SH-SY5Y (cell line): ENCODE results near the gene GREB1L.

ENCODE experiments used
- GATA2 ChIP-seq: IDR thresholded peaks from 2 replicates; pipeline ENCODE4 v1.6.1; 2011; ENCODE audit warnings: mild to moderate bottlenecking, low read depth, low read length
- GATA3 ChIP-seq: IDR thresholded peaks from 2 replicates; pipeline ENCODE4 v1.6.1; 2011; ENCODE audit warnings: low read depth, mild to moderate bottlenecking, low read length, moderate library complexity

- TF ChIP-seq GATA3: no peak
- no peak for TF ChIP-seq GATA2
Observed at GRCh38 chr18:21452276-21452780, 210.3 kb downstream of the GREB1L start.
